Measurements from ENCODE around the gene SDK2.

SDK2 gene

DNA sequence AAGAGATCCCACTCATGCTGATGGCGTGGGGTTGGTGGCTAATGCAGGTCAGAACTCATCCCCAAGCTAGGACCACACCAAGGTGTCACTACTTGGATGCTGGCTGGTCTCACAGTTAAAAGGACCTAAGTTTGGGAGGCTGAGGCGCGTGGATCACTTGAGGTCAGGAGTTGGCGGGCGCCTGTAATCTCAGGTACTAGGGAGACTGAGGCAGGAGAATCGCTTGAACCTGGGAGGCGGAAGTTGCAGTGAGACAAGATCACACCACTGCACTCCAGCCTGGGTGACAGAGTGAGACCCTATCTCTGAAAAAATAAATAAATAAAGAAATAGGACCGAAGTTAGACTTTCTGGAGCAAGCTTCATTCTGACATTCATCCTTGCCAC, 325.8 kb downstream of the SDK2 start:
- Histone ChIP-seq H2BK5ac (ENCODE audit: low read length) (no peak overlapping the region), H3K4me3 (ENCODE audit: low read length in 2 of 2) (no peak overlapping the region), H3K23ac (ENCODE audit: low read depth, low read length, poor library complexity) (no peak overlapping the region), H4K8ac (ENCODE audit: low read depth, low read length) (no peak overlapping the region), H3K18ac (ENCODE audit: low read length) (no peak overlapping the region), H3K27me3 (ENCODE audit: control insufficient read depth in 3 of 3, insufficient read depth in 3 of 3, low read depth in 1 of 3, low read length in 3 of 3) (peaks cover 0 to 3% (median 2%) of the 10 kb centered on the region in 3 experiments), H3K9ac (ENCODE audit: low read depth, low read length, poor library complexity) (no peak overlapping the region), H2BK120ac (ENCODE audit: low read depth, low read length) (no peak overlapping the region), H4K91ac (ENCODE audit: low read depth, low read length, poor library complexity) (no peak overlapping the region), H3K27ac (replicated peaks; ENCODE audit: low read length) (no peak overlapping the region), H2BK15ac (ENCODE audit: low read length) (no peak overlapping the region), H2AK5ac (ENCODE audit: low read depth, low read length) (no peak overlapping the region), H3K4me2 (ENCODE audit: insufficient read depth, low read length, poor library complexity, severe bottlenecking) (no peak overlapping the region), H3K14ac (ENCODE audit: low read length) (no peak overlapping the region), H3K4ac (ENCODE audit: low read length) (no peak overlapping the region), H2BK12ac (ENCODE audit: low read length) (no peak overlapping the region), H3K36me3 (replicated peaks in 1 of 2; ENCODE audit: control insufficient read depth in 2 of 2, insufficient read depth in 2 of 2, low read length in 2 of 2) (no peaks in the 10 kb centered on the region), H2AFZ (ENCODE audit: low read length) (no peak overlapping the region), H3K9me3 (replicated peaks in 1 of 2; ENCODE audit: control insufficient read depth in 2 of 2, insufficient read depth in 1 of 2, low read depth in 1 of 2, low read length in 2 of 2) (no peaks in the 10 kb centered on the region), H3K4me1 (ENCODE audit: control insufficient read depth in 2 of 2, insufficient read depth in 1 of 2, low read depth in 1 of 2, low read length in 2 of 2) (peaks cover 5 to 9% of the 10 kb centered on the region in 2 donors), H3K79me1 (ENCODE audit: low read depth, low read length) (no peaks in the 10 kb centered on the region)
- no peak for DNase-seq (ENCODE audit: low spot score)
- no CpG with 5 or more reads among the region's 8 CpGs for WGBS, 2 donors (ENCODE audit: extremely low coverage in 2 of 2, insufficient read length in 2 of 2, insufficient replicate concordance in 1 of 2)

DNA sequence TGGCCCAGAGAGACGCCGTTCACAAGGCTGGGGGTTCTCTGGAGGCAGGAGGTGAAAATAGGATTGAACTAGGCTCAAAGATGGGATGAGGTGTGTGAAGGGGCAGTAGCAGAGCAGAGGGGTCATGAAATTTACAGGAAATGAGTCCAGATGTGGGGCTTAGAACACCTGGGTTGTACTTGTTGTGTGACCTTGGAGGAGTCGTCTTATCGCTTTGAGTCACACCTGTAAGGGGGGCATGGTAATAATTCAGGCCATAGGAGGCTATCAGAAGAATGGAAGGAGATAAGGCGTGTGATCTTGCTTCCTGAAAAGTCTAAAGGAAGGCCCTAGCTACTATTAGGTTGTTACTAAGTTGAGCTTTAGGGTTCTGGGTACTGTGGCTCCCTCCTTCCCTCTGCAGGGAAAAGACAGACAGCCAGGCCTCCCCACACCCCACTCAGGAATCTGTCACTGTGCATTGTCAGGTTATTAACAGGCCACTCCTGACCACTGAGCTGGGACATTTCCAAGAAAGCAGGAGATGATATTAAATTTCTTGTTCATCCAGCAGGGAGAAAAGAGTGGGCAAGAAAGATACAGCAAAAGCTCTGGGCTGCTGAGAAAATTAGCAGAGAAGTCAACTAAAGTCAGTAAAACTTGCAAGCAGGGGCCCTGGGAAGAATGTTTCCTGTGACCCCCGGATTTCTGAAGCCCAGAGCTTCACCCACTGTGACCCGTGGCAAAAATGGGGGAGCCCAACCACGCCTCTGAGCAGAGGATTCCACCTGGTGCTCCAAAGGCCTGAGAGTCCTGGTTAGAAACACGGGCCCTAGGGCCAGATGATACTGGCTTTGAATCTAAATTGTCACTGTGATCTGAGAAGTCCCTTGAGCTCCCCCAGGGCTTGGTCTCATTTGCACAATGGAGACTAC, 326.5 kb downstream of the SDK2 start:
- Histone ChIP-seq H3K27me3 (ENCODE audit: control insufficient read depth in 3 of 3, insufficient read depth in 3 of 3, low read depth in 1 of 3, low read length in 3 of 3) (peaks cover 0 to 3% (median 3%) of the 10 kb centered on the region in 3 experiments), H4K91ac (ENCODE audit: low read depth, low read length, poor library complexity) (no peak overlapping the region), H2BK5ac (ENCODE audit: low read length) (no peak overlapping the region), H3K36me3 (replicated peaks in 1 of 2; ENCODE audit: control insufficient read depth in 2 of 2, insufficient read depth in 2 of 2, low read length in 2 of 2) (no peaks in the 10 kb centered on the region), H3K4ac (ENCODE audit: low read length) (no peak overlapping the region), H3K18ac (ENCODE audit: low read length) (no peak overlapping the region), H3K27ac (replicated peaks; ENCODE audit: low read length) (no peak overlapping the region), H2BK15ac (ENCODE audit: low read length) (no peak overlapping the region), H3K4me3 (ENCODE audit: low read length in 2 of 2) (no peak overlapping the region), H4K8ac (ENCODE audit: low read depth, low read length) (no peak overlapping the region), H3K79me1 (ENCODE audit: low read depth, low read length) (no peaks in the 10 kb centered on the region), H3K4me2 (ENCODE audit: insufficient read depth, low read length, poor library complexity, severe bottlenecking) (no peak overlapping the region), H3K23ac (ENCODE audit: low read depth, low read length, poor library complexity) (no peak overlapping the region), H3K9ac (ENCODE audit: low read depth, low read length, poor library complexity) (no peak overlapping the region), H2BK120ac (ENCODE audit: low read depth, low read length) (no peak overlapping the region), H3K4me1 (ENCODE audit: control insufficient read depth in 2 of 2, insufficient read depth in 1 of 2, low read depth in 1 of 2, low read length in 2 of 2) (peaks cover 7 to 9% of the 10 kb centered on the region in 2 donors), H2BK12ac (ENCODE audit: low read length) (peak overlapping the region; percentile 17), H3K9me3 (replicated peaks in 1 of 2; ENCODE audit: control insufficient read depth in 2 of 2, insufficient read depth in 1 of 2, low read depth in 1 of 2, low read length in 2 of 2) (no peaks in the 10 kb centered on the region), H2AFZ (ENCODE audit: low read length) (peak overlapping the region; percentile 43), H2AK5ac (ENCODE audit: low read depth, low read length) (no peak overlapping the region), H3K14ac (ENCODE audit: low read length) (no peak overlapping the region)
- no peak for DNase-seq (ENCODE audit: low spot score)
- no CpG with 5 or more reads among the region's 9 CpGs for WGBS, 2 donors (ENCODE audit: extremely low coverage in 2 of 2, insufficient read length in 2 of 2, insufficient replicate concordance in 1 of 2)

DNA sequence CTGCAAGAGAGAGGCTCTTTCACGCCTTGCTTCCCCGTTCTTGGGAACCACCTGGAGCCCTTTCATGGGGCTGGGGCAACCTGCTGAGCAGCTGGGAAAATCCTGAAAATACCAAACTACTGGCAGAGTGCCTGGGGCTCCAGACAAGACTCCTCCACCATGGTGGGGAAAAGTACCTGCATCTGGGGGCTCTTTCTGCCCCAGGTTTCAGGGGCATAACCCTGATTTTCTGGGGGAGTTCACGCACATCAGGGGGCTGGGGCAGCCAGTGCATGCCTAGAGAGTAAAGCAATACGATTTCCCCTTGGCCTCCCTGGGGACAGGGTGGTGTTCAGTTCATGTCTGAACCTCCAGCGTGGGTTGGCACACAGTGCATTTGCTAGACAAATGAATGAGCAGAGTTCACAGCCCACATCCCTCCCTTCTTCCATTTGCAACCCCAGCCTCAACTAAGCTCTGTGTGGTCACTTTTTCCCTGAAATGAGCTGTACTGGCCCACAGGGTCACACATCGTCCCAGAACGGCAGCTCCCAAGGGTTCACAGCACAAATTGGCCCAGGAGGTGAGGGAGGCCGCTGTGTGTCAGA, 327.2 kb downstream of the SDK2 start:
- Histone ChIP-seq H3K4me3 (ENCODE audit: low read length in 2 of 2) (peak overlapping the region in 1 of 2 donors; percentile 48), H3K4me2 (ENCODE audit: insufficient read depth, low read length, poor library complexity, severe bottlenecking) (no peak overlapping the region), H4K8ac (ENCODE audit: low read depth, low read length) (no peak overlapping the region), H2AK5ac (ENCODE audit: low read depth, low read length) (peak overlapping the region; percentile 24), H3K79me1 (ENCODE audit: low read depth, low read length) (no peaks in the 10 kb centered on the region), H3K23ac (ENCODE audit: low read depth, low read length, poor library complexity) (no peak overlapping the region), H3K27me3 (ENCODE audit: control insufficient read depth in 3 of 3, insufficient read depth in 3 of 3, low read depth in 1 of 3, low read length in 3 of 3) (peaks cover 0 to 5% (median 3%) of the 10 kb centered on the region in 3 experiments), H2BK15ac (ENCODE audit: low read length) (no peak overlapping the region), H3K14ac (ENCODE audit: low read length) (no peak overlapping the region), H2AFZ (ENCODE audit: low read length) (peak overlapping the region; percentile 43), H2BK12ac (ENCODE audit: low read length) (peak overlapping the region; percentile 53), H3K4me1 (ENCODE audit: control insufficient read depth in 2 of 2, insufficient read depth in 1 of 2, low read depth in 1 of 2, low read length in 2 of 2) (peaks cover 13 to 14% of the 10 kb centered on the region in 2 donors), H4K91ac (ENCODE audit: low read depth, low read length, poor library complexity) (no peak overlapping the region), H2BK5ac (ENCODE audit: low read length) (no peak overlapping the region), H3K4ac (ENCODE audit: low read length) (no peak overlapping the region), H3K9ac (ENCODE audit: low read depth, low read length, poor library complexity) (no peak overlapping the region), H3K36me3 (replicated peaks in 1 of 2; ENCODE audit: control insufficient read depth in 2 of 2, insufficient read depth in 2 of 2, low read length in 2 of 2) (no peaks in the 10 kb centered on the region), H3K18ac (ENCODE audit: low read length) (peak overlapping the region; percentile 42), H3K9me3 (replicated peaks in 1 of 2; ENCODE audit: control insufficient read depth in 2 of 2, insufficient read depth in 1 of 2, low read depth in 1 of 2, low read length in 2 of 2) (no peaks in the 10 kb centered on the region), H2BK120ac (ENCODE audit: low read depth, low read length) (no peak overlapping the region), H3K27ac (replicated peaks; ENCODE audit: low read length) (no peak overlapping the region)
- no peak for DNase-seq (ENCODE audit: low spot score)
- WGBS, 2 donors (ENCODE audit: extremely low coverage in 2 of 2, insufficient read length in 2 of 2, insufficient replicate concordance in 1 of 2): no CpG with 5 or more reads among the region's 8 CpGs

DNA sequence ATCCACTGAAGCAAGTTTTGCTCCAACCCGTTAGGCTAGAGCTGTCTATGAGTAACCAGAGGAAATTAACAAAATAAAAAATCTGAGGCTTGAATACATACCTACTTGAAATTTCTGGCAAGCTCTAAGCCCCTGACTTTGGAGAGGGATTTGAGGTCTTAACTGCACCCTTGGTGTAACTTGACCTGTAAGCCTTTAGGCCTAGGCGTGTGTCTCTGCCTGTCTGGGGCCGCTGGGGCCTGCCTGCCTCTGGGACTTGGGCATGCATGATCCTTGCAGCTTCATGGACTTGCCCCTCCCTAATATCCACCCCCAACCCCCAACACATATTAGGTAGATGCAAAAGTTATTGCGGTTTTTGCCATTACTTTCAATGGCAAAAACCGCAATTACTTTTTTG, 328.8 kb downstream of the SDK2 start:
- Histone ChIP-seq H3K27me3 (ENCODE audit: control insufficient read depth in 3 of 3, insufficient read depth in 3 of 3, low read depth in 1 of 3, low read length in 3 of 3) (peaks cover 0 to 5% (median 3%) of the 10 kb centered on the region in 3 experiments), H4K8ac (ENCODE audit: low read depth, low read length) (no peak overlapping the region), H4K91ac (ENCODE audit: low read depth, low read length, poor library complexity) (no peak overlapping the region), H3K9ac (ENCODE audit: low read depth, low read length, poor library complexity) (no peak overlapping the region), H2BK15ac (ENCODE audit: low read length) (no peak overlapping the region), H2AFZ (ENCODE audit: low read length) (no peak overlapping the region), H2AK5ac (ENCODE audit: low read depth, low read length) (no peak overlapping the region), H3K4me2 (ENCODE audit: insufficient read depth, low read length, poor library complexity, severe bottlenecking) (no peak overlapping the region), H3K18ac (ENCODE audit: low read length) (no peak overlapping the region), H2BK120ac (ENCODE audit: low read depth, low read length) (no peak overlapping the region), H2BK12ac (ENCODE audit: low read length) (no peak overlapping the region), H3K4ac (ENCODE audit: low read length) (no peak overlapping the region), H2BK5ac (ENCODE audit: low read length) (no peak overlapping the region), H3K4me1 (ENCODE audit: control insufficient read depth in 2 of 2, insufficient read depth in 1 of 2, low read depth in 1 of 2, low read length in 2 of 2) (peaks cover 12 to 13% of the 10 kb centered on the region in 2 donors), H3K27ac (replicated peaks; ENCODE audit: low read length) (no peak overlapping the region), H3K23ac (ENCODE audit: low read depth, low read length, poor library complexity) (no peak overlapping the region), H3K14ac (ENCODE audit: low read length) (no peak overlapping the region), H3K79me1 (ENCODE audit: low read depth, low read length) (no peaks in the 10 kb centered on the region), H3K9me3 (replicated peaks in 1 of 2; ENCODE audit: control insufficient read depth in 2 of 2, insufficient read depth in 1 of 2, low read depth in 1 of 2, low read length in 2 of 2) (no peaks in the 10 kb centered on the region), H3K4me3 (ENCODE audit: low read length in 2 of 2) (no peak overlapping the region), H3K36me3 (replicated peaks in 1 of 2; ENCODE audit: control insufficient read depth in 2 of 2, insufficient read depth in 2 of 2, low read length in 2 of 2) (no peaks in the 10 kb centered on the region)
- no CpG with 5 or more reads among the region's 5 CpGs for WGBS, 2 donors (ENCODE audit: extremely low coverage in 2 of 2, insufficient read length in 2 of 2, insufficient replicate concordance in 1 of 2)
- DNase-seq (ENCODE audit: low spot score): no peak

Measured in neuronal stem cell (in vitro differentiated cells).